Left ventricle myocardium inferior (tissue), 1 donor: Measurements from ENCODE around the gene ZNF746. TPM values are rescaled to one million over a fixed set of nuclear protein-coding genes. Genes with fewer than 3 reads are reported as not detected.

Experiments used
- DNase-seq: peaks from one replicate; pipeline ENCODE4 v3.0.0-alpha.2; 2020
- H3K27ac ChIP-seq: fragments of 200-600 bp; replicated peaks from 2 replicates; pipeline ENCODE4 v1.8.0; 2021
- H3K27me3 ChIP-seq: fragments of 200-600 bp; 2 replicates; pipeline ENCODE4 v1.8.0; 2021; ENCODE audit warnings: low read depth
- H3K36me3 ChIP-seq: fragments of 200-600 bp; 2 replicates; pipeline ENCODE4 v1.8.0; 2021
- H3K4me1 ChIP-seq: fragments of 200-600 bp; 2 replicates; pipeline ENCODE4 v1.8.0; 2021
- H3K4me3 ChIP-seq: fragments of 200-600 bp; 2 replicates; pipeline ENCODE4 v1.8.0; 2021; ENCODE audit warnings: mild to moderate bottlenecking, moderate library complexity
- H3K9me3 ChIP-seq: fragments of 200-600 bp; replicated peaks from 2 replicates; pipeline ENCODE4 v1.8.0; 2021
- intact Hi-C: fragments of 100-400 bp; cut with micrococcal nuclease; formaldehyde crosslinking; loops from one replicate; pipeline ENCODE4 v1.11.0; 2022
- total RNA-seq: library from RNA; stranded (reverse); fragmentation: NEBNext Ultra II Directional; extraction: Animal tissue kit (Norgen Biotek cat#: 25700); gene quantifications from one replicate; pipeline ENCODE4 v1.2.1, GENCODE V29; 2021
- TF ChIP-seq, protein P1 (sequence below): fragments of 200-600 bp; IDR thresholded peaks from 2 replicates; pipeline ENCODE4 v1.8.0; 2021; ENCODE audit warnings: antibody characterized with exemption, mild to moderate bottlenecking, borderline replicate concordance
- donor health status: DM: no; HTN: yes; CAD: no; lungs with severe emphysema.

The ZNF746 gene
- total RNA-seq, 1 donor from 2014 or later: 7.4 TPM

GRCh38 chr7:149505551-149505950 lies 7.9 kb upstream of the ZNF746 start:
- Histone ChIP-seq H3K4me3 (no peak overlapping the region), H3K27me3 (no peaks in the 10 kb centered on the region), H3K27ac (no peak overlapping the region), H3K4me1 (no peaks in the 10 kb centered on the region), H3K9me3 (peaks cover 46% of the 10 kb centered on the region), H3K36me3 (no peaks in the 10 kb centered on the region)
- TF ChIP-seq, protein P1, sequence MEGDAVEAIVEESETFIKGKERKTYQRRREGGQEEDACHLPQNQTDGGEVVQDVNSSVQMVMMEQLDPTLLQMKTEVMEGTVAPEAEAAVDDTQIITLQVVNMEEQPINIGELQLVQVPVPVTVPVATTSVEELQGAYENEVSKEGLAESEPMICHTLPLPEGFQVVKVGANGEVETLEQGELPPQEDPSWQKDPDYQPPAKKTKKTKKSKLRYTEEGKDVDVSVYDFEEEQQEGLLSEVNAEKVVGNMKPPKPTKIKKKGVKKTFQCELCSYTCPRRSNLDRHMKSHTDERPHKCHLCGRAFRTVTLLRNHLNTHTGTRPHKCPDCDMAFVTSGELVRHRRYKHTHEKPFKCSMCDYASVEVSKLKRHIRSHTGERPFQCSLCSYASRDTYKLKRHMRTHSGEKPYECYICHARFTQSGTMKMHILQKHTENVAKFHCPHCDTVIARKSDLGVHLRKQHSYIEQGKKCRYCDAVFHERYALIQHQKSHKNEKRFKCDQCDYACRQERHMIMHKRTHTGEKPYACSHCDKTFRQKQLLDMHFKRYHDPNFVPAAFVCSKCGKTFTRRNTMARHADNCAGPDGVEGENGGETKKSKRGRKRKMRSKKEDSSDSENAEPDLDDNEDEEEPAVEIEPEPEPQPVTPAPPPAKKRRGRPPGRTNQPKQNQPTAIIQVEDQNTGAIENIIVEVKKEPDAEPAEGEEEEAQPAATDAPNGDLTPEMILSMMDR: no peak
- intact Hi-C loops: no loop called here
- no peak for DNase-seq

DNA sequence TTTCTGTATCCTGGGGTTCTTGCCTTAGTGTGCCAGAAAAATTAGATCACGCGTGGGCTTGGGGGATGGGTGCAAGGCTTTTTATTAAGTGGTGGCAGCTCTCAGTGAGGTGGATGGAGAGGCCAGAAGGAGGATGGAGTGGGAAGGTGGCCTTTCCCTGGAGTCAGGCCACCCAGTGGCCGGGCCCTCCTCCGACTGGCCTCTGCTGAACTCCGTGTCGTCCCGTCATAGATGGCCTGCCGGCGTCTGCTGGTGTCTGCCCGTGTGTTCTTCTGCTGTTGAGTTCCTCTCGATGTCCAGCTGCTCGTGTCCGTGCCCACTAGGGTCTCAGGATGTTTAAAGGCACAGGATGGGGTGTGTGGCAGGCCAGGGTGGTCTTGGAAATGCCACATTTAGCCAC lies 4.0 kb upstream of the ZNF746 start:
- Histone ChIP-seq H3K27me3 (no peaks in the 10 kb centered on the region), H3K36me3 (no peaks in the 10 kb centered on the region), H3K27ac (no peak overlapping the region), H3K9me3 (peaks cover 17% of the 10 kb centered on the region), H3K4me3 (no peak overlapping the region), H3K4me1 (peaks cover 12% of the 10 kb centered on the region)
- intact Hi-C loops: no loop called here
- TF ChIP-seq, protein P1: no peak
- no peak for DNase-seq

GRCh38 chr7:149500910-149501309 lies 3.3 kb upstream of the ZNF746 start:
- H3K9me3 ChIP-seq: peaks cover 10% of the 10 kb centered on the region
- no peaks in the 10 kb centered on the region for H3K36me3 ChIP-seq
- no peak overlapping the region for H3K27ac ChIP-seq
- DNase-seq: no peak
- intact Hi-C loops: no loop called here
- TF ChIP-seq, protein P1: no peak
- no peaks in the 10 kb centered on the region for H3K27me3 ChIP-seq
- no peak overlapping the region for H3K4me3 ChIP-seq
- peaks cover 19% of the 10 kb centered on the region for H3K4me1 ChIP-seq

GRCh38 chr7:149500201-149500600 lies 2.6 kb upstream of the ZNF746 start:
- intact Hi-C loops: no loop called here
- peaks cover 26% of the 10 kb centered on the region for H3K4me1 ChIP-seq
- H3K4me3 ChIP-seq: no peak overlapping the region
- TF ChIP-seq, protein P1: no peak
- H3K36me3 ChIP-seq: no peaks in the 10 kb centered on the region
- DNase-seq: no peak
- H3K27me3 ChIP-seq: no peaks in the 10 kb centered on the region
- H3K27ac ChIP-seq: no peak overlapping the region
- H3K9me3 ChIP-seq: peaks cover 3% of the 10 kb centered on the region

- DNase-seq: no peak
- H3K36me3 ChIP-seq: peaks cover 3% of the 10 kb centered on the region
- intact Hi-C loops: loop anchor here (5.0 kb wide), 1 partner anchor 77 kb away; no protein-coding TSS in a partner anchor
Measured at GRCh38 chr7:149498811-149499210, 1.2 kb upstream of the ZNF746 start.

More at GRCh38 chr7:149498811-149499210, 1.2 kb upstream of the ZNF746 start:
- Histone ChIP-seq H3K27ac (no peak overlapping the region), H3K4me3 (no peak overlapping the region), H3K9me3 (no peaks in the 10 kb centered on the region), H3K27me3 (no peaks in the 10 kb centered on the region), H3K4me1 (peaks cover 33% of the 10 kb centered on the region)
- TF ChIP-seq, protein P1: no peak
